ENCODE results near the gene CHAMP1. TPM values are rescaled to one million over a fixed set of nuclear protein-coding genes. Genes with fewer than 3 reads are reported as not detected.

Gene CHAMP1
- total and polyA plus RNA-seq, 2 of the 13 experiments (the other 11 are each of a cell fraction or from before 2014, with no cell fraction given) = 8.4 to 9.7 TPM

DNA sequence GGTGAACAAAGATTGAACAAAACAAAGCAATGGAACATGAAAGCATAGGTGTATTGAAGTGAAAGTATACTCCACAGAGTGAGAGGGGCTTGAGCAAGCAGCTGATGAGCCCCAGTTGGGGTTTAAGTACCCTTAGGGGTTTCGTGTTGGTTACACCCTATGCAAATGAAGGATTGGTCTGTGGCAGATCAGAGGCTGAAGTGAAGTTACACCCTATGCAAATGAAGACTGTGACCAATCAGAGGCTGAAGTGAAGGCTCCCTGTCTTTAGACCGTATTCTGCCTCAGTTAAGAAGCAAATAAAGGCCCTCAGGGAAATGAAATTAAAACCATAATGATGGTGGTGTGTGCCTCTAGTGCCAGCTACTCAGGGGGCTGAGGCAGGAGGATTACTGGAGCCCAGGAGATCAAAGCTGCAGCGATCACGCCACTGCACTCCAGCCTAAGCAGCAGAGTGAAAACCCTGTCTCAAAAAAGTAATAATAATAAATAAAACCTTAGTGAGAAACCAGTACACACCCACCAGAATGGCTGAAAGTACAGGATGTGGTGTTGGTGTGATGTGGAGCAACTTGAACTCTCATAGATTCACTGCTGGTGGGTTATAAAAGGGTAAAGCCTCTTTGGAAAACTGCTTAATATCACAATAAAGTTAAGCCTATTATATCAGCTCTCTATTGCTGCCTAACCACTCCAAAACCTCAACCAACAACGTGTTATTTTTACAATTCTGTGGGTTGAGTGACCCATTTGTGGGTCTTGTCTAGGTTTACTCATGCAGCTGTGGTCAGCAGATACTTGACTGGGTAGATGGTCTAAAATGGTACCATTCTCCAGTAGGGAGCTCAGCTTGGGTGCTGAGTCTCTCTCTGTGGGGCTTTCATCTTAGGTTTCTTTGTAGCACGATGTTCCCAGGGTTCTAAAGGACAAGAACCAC lies 45.7 kb upstream of the CHAMP1 start (continued):
- no peak for TF ChIP-seq RARA (CRISPR knock-in tag; IDR thresholded peaks at IDR 0.05)
- TF ChIP-seq MXD4 (CRISPR knock-in tag; IDR thresholded peaks at IDR 0.05) = no peak

DNA sequence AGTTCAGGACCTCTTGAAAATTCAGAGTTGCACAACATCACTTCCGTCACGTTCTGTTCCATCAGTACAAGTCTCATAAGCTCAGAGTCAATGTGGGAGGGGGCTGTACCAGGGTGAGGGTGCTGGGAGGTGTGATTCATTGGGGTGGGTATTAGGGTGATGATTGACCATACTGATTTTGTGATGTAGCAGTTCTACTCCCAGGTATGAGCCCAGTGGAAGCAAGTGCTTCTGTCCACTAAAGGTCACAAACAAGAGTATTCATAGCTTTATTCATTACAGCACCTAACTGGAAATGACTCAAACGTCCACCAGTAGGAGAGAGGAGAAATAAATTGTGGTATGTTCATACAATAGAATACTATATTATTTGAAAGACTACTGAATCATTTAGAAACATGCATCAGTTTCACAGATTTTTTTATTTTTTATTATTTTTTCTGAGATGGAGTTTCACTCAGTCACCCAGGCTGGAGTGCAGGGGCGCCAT lies 45.0 kb upstream of the CHAMP1 start:
- in situ Hi-C loops (cut with HindIII; ENCODE audit: extremely low pct_ligation_motif_present, low pct_unique_long_range_greater_than_20kb) = no loop called here
- H3K36me3 ChIP-seq (replicated peaks in 1 of 2; ENCODE audit: control insufficient read depth in 1 of 2, insufficient read depth in 2 of 2, low read length in 2 of 2) = peaks cover 24 to 58% of the 10 kb centered on the region in 2 experiments
- TF ChIP-seq CCAR2 (optimal IDR thresholded peaks at IDR 0.05; ENCODE audit: low read depth, low read length) (no peak), ZNF281 (CRISPR knock-in tag; IDR thresholded peaks at IDR 0.05; ENCODE audit: borderline replicate concordance) (no peak), BCL6 (CRISPR knock-in tag; IDR thresholded peaks at IDR 0.05) (no peak), ZNF17 (CRISPR knock-in tag; IDR thresholded peaks at IDR 0.05) (no peak), ZNF781 (CRISPR knock-in tag; IDR thresholded peaks at IDR 0.05; ENCODE audit: borderline replicate concordance, not compliant biosample characterization) (no peak), SMARCC2 (IDR thresholded peaks at IDR 0.05) (no peak)
- TF ChIP-seq, protein P1, sequence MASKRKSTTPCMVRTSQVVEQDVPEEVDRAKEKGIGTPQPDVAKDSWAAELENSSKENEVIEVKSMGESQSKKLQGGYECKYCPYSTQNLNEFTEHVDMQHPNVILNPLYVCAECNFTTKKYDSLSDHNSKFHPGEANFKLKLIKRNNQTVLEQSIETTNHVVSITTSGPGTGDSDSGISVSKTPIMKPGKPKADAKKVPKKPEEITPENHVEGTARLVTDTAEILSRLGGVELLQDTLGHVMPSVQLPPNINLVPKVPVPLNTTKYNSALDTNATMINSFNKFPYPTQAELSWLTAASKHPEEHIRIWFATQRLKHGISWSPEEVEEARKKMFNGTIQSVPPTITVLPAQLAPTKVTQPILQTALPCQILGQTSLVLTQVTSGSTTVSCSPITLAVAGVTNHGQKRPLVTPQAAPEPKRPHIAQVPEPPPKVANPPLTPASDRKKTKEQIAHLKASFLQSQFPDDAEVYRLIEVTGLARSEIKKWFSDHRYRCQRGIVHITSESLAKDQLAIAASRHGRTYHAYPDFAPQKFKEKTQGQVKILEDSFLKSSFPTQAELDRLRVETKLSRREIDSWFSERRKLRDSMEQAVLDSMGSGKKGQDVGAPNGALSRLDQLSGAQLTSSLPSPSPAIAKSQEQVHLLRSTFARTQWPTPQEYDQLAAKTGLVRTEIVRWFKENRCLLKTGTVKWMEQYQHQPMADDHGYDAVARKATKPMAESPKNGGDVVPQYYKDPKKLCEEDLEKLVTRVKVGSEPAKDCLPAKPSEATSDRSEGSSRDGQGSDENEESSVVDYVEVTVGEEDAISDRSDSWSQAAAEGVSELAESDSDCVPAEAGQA (IDR thresholded peaks at IDR 0.05; ENCODE audit: low read depth) = no peak
- TF ChIP-seq, protein P1 (CRISPR knock-in tag; IDR thresholded peaks at IDR 0.05; ENCODE audit: borderline replicate concordance) = no peak
- TF ChIP-seq, protein P2, sequence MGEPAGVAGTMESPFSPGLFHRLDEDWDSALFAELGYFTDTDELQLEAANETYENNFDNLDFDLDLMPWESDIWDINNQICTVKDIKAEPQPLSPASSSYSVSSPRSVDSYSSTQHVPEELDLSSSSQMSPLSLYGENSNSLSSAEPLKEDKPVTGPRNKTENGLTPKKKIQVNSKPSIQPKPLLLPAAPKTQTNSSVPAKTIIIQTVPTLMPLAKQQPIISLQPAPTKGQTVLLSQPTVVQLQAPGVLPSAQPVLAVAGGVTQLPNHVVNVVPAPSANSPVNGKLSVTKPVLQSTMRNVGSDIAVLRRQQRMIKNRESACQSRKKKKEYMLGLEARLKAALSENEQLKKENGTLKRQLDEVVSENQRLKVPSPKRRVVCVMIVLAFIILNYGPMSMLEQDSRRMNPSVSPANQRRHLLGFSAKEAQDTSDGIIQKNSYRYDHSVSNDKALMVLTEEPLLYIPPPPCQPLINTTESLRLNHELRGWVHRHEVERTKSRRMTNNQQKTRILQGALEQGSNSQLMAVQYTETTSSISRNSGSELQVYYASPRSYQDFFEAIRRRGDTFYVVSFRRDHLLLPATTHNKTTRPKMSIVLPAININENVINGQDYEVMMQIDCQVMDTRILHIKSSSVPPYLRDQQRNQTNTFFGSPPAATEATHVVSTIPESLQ (CRISPR knock-in tag; conservative IDR thresholded peaks at IDR 0.05) = no peak

More for the DNA sequence above, 45.0 kb upstream of the CHAMP1 start:
- Histone ChIP-seq H2AFZ (ENCODE audit: low read length) (no peak overlapping the region), H4K20me1 (ENCODE audit: insufficient read depth, low read length) (no peaks in the 10 kb centered on the region), H3K79me2 (ENCODE audit: insufficient read depth, low read length) (no peaks in the 10 kb centered on the region), H3K4me1 (ENCODE audit: insufficient read depth, low read length) (no peaks in the 10 kb centered on the region), H3K27me3 (ENCODE audit: control insufficient read depth in 1 of 2, insufficient read depth in 2 of 2, low read length in 2 of 2) (no peaks in the 10 kb centered on the region; a peak in 1 of 5 replicates), H3K4me3 (replicated peaks in 1 of 3; ENCODE audit: insufficient read depth in 1 of 3, low read depth in 2 of 3, low read length in 3 of 3) (no peak overlapping the region), H3K9ac (ENCODE audit: insufficient read depth, low read depth, low read length) (no peak overlapping the region), H3K9me3 (ENCODE audit: low read length) (no peaks in the 10 kb centered on the region), H3K27ac (ENCODE audit: extremely low read length, insufficient read depth, low read length) (no peak overlapping the region), H3K4me2 (ENCODE audit: low read depth, low read length) (no peak overlapping the region)
- ATAC-seq (no peak), FAIRE-seq (no peak), DNase-seq (ENCODE audit: low spot score) (no peak)
- 94% methylated on average over 4 of the region's 4 CpGs for WGBS (ENCODE audit: low lambda C conversion rate)
- BruUV-seq (replicated peaks) = no TSS peak
- ChIA-PET POLR2A (no interaction called here), CTCF (ENCODE audit: low intra/inter-chr PET ratio, low total read pairs) (no interaction called here)
- intact Hi-C loops (cut with micrococcal nuclease; ENCODE audit: unreplicated experiment) = no loop called here
